ENCODE measurements around the gene RUNX3.
"Not testable (repeated sequence)": the region's sequence is repeated elsewhere in the genome, so short reads cannot be mapped to it uniquely, and the experiment has no call there.

Gene RUNX3

DNA sequence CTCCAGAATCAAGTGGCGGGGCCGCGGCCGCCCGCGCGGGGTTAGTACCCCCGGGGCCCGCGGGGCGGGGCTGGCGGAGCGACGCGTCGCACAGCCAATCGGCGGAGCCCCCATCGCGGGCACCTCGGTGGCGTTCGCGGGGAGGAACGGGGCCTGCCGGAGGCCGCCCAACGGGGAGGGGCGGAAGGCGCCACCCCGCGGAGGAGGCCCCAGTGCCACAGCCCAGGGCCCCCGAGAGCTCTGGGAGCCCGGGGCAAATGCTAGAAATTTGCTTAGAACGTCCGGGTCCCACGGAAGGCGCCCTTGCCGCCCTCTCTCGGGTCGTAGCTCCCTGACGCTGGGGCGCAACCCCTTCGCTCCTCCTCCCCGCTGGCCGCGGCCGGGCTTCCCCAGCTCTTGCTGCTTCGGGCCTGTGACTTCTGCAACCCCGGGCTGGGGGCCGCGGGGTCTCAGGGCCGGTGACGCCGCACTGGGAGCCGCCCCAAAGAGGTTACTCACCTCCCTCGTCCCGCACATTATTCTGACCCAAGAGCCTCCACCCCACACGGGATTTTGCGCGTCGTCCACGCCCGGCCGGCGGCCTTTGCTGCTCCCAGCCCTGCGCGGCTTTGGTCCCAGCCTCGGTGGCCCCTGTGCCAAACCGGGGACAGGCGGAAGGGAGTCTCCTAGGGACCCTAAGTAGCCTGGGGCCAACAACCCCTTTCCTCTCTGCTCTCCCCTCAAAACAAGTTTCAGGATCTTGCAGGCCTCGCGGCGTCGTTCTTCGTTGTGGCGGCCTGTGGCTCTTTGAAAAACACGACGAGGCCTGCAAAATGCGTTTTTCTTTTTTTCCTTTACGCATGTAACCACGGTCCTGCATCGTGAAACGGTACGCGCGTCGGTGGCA lies at the start of gene RUNX3:
TSS of gene RUNX3 (minus strand) at position 17 of the 886 bp plus-strand sequence. CDS start 408 bp downstream, outside the sequence.
- DNase-seq: peak; percentile 51

DNA sequence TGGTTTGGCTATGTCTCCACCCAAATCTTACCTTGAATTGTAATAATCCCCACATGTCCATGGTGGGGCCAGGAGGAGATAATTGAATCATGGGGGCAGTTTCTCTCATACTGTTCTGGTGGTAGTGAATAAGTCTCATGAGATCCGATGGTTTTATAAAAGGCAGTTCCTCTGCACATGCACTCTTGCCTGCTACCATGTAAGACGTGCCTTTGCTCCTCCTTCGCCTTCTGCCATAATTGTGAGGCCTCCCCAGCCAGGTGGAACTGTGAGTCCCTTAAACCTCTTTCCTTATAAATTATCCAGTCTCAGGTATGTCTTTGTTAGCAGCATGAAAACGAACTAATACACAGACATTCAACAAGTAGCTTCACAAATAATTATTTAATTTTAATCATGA lies 49.2 kb upstream of the RUNX3 start:
- not testable (repeated sequence) for DNase-seq

DNA sequence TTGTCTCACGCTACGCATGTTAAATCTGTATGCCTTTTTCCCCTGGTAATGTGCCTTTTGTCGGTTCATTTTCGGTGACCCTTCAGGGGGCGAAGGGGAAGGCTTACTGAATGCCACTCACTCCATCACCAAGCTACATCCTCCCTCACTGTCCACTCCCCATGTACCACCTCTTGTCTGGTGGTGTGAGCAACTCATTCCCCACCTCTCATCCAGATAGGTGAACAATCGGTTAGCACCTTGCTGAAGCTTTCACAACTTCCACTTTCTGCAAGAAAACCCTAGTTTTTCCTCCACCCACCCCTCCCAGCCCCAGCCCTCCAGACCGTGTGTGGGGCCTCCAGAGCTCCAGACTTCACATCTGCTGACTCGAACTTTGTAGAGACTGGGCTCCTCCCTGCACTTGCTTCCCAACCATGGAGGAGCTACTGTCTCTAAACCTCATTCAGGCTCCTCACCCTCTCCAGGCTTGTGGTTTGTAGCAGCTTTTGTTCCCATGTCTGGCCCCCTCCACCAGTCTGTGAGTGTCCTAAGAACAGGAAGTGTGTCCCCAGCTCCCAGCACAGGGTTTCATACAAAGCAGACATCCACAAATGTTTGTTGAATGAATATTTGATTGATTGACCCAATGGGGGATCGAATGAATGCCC lies 48.4 kb upstream of the RUNX3 start:
- no peak for DNase-seq

DNA sequence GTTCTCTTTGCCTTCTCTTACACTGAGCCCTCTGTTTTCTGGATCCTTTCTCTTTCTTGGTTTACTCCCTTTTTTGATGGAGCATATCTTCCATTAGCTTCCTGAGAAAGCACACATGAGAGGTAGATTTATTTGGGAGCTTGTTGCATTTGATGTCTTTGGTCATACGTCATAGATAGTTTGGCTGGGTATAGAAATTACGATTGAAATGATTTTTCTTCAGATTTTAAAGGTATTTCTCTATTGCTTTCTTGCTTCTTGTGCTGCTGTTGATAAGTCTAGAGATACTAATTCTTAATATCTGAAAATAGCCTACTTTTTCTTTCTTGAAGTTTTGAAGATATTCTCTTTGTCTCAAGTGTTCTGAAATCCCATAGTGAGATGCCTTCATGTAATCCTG lies 45.3 kb upstream of the RUNX3 start:
- DNase-seq: no peak

DNA sequence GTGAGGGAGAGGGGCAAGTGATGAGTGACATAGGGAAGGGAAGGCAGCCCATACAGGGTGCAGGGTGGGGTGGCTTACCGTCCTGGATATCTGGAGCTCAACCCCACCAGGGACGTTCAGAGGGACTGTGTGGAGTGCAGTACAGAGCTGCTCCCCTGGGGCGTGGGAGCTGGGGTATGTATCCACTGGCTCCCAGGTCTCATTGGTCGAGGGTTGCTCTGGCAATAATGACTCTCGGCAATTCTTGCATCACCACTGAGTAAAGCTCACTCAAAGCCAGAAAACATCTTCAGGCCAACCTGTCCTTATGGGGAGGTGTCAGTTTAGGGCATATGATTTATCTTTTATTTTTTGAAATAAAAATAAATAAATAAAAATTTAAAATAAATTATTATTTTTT lies 43.2 kb upstream of the RUNX3 start:
- no peak for DNase-seq

DNA sequence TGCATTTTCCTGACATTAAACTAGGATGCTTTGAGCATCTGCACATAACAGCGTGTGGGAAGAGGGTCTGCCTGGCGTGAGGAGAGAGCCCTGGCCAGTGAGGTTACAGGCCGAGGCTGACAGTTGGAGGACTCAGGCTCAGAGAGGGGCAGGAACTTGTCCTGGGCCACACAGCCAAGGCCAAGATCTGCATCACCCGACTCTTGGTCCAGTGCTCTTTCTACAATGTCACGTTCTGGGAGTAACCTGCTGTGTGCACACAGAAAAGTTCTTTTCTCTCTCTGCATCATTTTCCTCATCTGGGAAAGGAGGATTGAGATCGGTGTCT lies 42.8 kb upstream of the RUNX3 start:
- DNase-seq: no peak

DNA sequence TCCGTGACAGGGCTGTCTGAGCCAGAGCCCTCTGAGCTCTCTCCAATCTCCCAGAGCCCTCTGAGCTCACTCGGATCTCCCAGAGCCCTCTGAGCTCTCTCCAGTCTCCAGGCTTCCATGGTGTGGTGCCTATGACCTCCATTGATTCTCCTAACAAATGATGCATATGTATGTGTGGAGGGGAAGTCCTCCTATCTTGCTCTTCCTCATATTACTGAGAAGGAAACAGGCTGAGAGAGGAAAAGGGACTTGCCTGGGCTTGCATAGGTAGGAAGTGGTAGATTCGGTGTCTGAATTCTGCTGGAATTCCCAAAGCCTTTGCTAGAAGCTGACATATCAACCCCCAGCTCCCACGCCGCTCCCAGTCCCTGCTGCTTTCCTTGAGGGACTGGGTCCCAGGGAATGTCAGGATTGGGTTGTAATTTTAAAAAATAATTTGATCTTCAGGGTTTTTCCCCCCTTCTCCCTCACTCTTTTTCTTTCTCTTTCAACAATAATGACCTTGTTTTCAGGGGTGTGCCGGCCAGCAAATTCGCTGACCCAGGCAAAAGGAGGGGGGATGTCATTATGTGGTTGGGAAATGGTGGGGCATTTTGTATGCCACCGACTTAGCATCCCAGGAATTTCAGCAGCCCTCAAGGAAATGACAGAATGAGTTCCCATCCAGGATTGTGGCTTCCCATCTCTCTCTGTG lies 42.3 kb upstream of the RUNX3 start:
- no peak for DNase-seq

DNA sequence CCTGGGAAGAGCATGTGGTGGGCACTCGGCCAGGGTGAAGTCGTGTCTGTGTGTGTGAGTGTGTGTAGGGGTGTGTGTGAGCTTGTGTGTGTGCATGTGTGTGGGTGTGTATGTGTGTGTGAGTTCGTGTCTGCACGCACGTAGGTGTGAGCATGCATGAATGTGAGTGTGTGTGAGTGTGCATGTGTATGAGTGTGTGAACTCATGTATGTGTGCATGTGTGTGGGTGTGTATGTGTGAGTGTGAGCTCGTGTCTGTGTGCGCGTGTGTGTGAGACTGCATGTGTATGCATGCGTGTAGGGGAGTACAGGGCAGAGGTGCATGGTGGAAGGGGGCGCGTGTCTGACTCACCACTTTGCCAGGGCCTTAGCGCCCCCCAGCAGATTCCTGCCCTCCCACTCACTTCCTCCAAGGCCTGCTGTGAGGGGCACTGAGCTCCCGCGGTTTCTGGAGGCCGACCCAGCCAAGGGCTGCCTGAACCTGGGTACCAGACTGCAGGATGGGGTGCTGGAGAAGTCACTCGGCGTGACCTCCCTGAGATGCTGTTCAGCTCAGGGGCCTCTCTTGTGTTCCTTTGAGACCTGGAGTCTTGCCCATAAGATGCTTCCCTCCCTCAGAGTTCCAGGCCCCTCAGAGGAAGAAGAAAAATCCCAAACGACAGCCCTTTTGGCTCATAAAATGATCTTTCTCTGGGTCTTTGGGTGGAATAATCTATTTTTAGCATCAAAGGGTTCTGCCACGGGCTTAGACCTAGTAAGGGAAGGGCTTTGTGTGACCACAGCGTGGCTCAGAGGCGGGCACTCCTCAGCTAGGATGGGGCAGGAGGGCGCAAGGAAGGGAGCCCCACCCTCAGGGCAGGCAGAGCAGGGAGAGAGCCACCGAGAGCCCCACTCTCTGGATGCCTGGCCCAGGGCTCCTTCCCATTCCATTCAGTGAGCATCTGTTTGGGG lies 41.1 kb upstream of the RUNX3 start:
- no peak for DNase-seq

DNA sequence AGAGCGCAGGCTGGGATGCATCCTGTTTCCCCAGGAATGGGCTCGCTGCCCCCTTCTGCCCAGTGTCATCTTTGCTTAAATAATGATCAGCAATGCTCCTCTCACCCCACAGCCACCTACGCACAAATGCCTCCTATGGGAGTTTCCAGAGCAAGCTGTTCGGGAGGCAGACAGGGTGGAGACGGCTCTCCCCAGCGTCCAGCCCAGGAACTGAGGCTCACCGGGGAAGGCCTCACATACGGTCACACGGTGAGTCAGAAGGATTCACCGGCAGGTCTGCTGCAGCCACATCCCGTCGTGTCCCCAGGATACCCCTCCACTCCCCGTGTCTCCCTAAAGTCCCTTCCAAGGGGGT lies 40.3 kb upstream of the RUNX3 start:
- no peak for DNase-seq

DNA sequence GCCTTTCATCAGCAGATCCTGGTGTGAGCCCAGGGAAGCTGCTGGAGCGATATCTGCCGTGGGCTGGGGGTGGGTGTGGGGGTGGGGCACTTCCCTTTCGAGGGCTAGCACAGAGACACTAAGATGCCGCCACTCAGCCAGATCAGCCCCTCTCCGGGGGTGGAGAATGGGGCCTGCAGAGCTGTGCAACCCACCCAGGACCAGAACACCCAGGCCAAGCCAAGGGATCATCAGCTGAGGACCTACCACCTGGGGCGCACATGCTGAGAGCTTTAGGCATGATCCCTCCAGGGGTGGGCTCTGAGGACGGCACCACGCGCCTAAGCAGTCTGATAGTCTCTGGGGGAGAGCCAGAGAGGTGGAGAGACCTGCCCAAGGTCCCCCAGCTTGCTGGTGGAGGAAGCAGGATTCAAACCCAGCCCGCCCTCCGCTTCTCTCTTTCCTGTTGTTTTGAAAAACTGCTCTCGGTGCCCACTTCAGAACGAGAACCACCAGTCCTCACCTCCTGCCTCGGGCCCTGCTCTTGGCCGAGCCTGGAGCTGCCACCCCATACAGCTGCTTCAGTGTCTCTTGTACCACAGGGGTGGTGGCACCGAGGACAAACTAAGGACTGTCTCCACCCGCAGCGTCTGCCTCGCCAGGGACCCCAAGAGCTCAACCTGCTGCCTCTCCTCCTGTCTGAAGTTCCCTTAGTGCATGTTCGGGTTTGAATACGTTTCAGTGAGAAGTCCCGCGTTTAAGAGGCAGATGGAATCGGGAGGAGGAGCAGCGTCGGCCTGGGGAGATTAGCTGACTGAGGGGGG lies 39.7 kb upstream of the RUNX3 start:
- no peak for DNase-seq

DNA sequence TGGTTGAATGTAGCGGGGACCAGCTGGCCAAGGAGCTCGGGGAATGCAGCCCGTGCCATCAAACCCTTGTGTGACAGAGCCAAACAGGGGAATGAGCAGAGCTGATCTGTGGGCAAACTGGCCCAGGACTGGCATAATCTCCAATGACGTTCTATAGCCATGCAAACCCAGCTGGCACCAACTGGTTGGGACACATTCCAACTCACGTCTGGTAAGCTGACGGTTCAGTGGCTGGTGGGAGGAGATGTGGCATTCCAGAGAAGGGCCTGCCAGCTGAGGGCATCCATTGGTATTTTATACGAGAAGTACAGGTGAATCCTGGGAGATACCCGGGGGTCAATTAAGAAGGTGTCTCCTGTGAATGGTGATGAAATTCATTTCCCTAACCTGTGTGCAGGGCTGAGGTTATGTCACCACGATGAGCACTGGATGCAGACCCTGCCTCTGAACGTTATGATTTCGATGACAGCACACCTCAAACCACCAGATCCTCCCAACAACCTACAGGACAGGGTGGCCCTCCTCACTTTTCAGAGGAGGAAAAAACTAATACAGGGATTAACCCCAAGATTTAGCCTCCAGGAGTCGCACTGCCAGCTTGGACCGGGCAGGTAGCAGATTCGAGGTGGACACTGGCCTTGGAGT lies 39.0 kb upstream of the RUNX3 start:
- no peak for DNase-seq

DNA sequence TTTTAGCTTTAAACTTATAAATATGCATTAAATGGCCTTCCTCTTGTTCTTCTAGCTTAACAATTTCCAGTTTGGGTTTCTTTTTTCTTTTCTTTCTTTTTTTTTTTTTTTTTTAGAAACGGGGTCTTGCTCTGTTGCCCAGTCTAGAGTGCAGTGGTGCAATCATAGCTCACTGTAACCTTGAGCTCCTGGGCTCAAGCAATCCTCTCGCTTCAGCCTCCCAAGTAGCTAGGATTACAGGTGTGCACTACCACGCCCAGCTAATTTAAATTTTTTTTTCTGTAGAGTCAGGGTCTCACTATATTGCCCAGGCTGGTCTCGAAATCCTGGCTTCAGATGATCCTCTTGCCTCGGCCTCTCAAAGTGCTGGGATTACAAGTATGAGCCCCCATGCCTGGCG lies 37.9 kb upstream of the RUNX3 start:
- no peak for DNase-seq

DNA sequence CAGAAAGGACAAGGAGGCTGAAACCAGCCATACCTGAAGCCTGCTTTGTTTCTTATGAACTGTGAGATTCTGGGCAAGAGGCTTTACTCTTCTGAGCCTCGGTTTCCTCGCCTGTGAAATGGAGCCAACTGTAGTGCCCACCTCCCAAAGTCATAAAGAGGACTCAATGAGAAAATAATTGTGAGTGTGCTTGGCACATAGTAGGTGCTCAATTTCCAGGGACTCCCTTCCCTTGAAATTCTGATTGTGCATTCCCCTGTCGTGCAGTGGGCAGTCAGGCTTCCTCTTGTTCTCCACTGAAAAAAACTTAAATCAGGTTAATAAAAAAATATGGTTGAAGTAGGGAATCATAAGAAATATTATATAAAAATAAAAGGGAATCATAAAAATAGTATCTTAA lies 37.5 kb upstream of the RUNX3 start:
- DNase-seq: no peak

DNA sequence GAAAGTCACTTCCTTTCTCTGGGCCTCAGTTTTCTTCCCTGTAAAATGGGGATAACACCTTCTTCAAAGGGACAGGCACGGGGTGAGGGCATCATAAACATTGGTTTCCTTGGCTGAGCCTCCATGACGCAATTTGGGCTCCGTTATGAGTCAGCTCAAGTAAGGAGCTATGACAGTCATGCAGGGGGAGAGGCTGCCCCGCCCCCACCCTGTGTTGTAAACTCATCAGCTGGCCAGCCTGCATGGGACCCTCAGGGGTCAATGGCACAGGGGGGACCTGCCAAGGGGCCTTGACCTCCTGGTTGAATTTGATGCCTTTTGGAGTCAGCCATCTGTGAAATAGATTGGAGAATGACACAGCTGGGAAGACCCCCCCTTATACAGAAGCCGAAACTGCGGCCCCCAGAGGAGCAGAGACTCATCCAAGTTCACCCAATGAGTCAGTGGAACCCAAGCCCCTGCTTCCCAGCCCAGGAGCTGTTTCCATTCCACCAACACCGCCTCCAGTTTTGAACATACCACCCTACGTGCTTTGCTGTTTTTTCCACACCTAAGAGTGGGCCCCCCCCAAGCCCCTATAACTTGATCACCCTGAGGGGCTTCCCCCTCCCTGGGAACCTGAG lies 36.8 kb upstream of the RUNX3 start:
- no peak for DNase-seq

DNA sequence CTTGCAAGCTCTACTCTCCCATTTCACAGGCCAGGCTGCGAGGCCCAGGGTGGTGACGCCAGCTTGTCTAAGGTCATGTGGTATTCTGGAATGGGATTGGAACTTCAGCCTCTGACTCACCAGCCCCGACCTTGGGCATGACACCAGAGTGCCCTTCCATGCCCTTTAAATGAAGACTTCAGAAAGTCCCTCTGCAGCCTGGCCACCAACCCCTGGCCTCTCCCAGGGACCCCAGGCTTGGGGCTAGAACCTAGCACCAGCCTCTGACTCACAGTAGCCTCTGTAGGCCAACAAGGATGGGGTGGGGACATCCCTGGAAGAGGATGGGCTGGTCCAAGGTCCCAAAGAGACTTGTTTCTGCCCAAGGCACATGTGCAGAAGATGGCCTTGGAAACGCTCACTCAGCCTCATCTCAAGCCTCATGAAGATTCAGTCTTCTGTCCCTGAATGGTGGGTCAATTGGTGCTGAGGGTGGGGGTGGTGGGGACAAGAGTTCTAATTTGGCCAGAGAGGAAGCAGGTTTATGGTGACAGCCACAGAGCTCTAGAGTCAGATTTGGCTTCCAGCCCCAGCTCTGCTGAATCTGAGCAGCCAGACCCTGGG lies 36.1 kb upstream of the RUNX3 start:
- DNase-seq: no peak

DNA sequence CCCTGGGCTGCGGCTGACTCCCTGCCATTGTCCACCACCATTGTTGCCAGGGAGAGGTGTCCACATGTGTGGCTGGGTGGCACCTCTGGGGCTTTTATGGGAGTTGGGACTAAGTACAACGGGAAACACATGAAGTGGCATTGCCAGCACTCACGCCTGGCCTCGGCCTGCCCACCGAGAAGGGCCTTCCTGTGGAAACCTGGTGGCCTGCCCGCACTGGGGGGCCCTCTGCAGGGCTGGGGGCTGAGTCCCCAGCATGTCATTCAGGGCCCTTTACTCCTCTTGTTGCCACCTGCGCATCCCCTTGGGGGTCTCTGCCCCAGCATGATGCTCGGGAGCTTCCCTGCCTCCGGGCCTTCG lies 35.5 kb upstream of the RUNX3 start:
- no peak for DNase-seq

DNA sequence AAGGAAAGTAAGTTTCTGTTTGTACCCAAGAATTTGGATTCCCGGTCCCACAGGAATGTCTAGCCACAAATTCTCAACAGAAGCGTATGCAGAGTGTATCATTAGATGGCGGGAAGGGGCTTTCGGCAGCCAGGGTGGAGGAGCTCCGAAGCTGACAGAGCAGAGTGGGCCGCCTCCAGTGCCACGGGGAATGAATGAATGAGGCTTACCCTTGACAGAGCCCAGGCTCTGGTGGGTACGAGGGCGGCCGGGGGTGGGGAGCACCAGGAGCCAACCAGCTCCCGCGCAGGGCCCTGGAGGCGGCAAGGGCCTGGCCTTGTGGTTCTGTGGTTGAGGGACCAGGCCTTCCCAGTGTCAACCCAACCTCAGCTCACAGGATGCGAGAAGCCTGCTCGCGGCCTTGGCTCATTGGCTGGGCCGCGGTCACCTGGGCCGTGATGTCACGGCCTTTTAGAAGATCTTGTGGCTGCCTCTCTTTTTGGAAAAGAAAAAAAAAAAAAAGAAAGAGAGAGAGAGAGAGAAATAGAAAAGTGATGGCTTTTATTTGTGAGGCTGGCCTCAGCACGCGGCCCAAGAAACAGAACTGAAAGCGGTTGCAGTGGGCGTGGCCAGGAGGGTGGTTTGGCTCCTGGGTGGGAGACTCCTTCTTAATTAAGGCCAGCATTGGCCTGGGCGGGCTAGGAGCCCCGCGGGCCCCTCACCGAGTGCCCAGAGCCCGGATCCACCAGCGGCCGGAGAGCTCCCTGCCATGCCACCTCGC lies 34.9 kb upstream of the RUNX3 start:
- DNase-seq: no peak

DNA sequence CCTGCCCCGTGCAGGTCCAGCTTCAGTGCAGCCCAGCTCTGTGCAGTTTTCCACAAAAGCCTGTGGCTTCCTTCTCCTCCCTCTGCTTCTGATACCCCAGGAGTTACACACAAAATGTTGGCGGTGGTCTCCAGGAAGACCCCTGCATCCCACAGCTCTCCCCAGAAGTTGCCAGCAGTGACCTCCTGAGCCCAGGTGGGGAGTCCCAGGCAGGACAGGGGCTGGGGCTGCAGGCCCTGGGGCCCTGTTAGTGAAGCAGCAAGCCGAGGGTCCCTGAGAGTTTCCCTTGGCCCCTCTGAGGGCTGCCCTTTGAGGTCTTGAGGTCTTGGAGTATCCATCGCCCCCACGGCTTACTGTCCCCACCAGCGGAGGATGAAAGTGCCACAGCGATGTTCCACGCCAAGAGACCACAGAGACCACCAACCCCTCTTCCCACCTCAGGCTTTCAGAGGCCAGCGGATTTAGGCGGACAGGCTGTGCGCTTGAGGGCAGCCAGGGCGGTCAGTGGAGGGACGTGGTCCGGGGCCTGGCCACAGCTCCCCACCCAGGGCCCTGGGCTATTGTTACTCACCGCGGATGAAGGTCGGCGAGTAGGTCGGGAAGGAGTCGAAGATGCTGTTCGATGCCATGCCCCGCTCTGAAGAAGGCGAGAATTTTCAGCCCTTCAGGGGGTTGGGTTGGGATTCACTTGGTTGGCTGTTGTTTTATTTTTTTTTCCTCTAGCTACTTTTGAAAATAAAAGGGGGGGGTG lies 34.0 kb upstream of the RUNX3 start:
- DNase-seq: no peak

Measured in DMS79 (cell line).